Measurements from ENCODE around the gene PYURF.

PYURF gene

DNA sequence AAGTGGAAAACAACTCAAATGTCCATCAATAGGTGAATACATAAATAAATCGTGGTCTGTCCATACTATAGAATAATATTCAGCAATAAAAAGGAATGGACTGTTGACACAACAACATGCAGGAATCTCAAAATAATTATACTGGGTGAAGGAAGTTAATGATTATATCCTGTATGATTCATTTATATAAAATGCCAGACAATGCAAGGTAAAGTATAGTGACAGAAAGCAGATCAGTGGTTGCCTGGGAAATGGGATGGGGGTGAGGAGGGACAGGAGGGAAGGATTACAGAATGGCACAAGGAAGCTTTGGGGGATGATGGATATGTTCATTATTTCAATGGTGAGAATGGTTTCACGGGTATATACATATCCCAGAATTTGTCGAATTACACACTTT, 12.3 kb downstream of the PYURF start:
- no peak for DNase-seq (ENCODE audit: low read depth)

DNA sequence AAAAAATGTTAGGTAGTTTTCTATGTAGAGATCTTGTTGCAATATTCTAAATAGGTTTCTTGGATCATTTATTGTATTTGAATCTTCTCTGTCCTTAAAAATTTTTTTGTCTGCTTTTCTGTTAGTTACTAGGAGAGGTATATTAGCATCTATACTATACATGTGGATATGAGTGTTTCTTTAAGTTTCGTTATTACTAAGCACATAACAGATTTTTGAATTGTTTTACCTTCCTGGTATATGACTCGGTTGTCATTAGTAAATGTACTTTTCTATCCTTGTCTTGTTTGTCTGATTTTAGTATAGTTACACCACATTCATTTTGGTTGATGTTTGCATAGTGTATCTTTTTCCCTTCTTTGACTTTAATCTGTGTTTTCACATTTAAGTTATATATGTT, 20.2 kb downstream of the PYURF start:
- DNase-seq (ENCODE audit: low read depth), result no peak

DNA sequence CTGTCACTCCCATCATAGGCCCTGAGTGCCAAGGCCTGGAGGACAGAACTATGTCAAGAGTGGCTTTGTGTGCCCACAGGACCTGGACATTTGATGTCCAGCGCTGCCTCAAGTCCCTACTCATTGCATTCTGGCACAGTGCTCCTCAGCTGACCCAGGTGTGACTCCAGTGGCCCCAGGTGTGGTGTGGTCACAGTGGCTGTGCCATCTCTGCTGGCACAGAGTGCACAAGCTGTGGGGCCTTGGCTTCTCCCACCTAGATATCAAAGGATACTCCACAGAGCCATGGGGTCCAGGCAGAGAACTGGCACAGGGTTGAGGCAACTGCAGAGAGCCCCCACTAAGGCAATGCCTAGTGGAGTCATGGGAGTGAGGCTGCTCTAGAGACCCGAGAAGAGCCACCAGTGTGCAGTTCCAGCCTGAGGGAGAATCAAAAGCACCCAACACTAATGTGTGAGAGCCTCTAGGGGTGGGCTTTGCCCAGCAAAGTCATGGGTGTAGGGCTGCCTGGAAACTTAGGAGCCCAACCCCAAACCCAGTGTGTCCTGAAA, 25.6 kb downstream of the PYURF start:
- DNase-seq (ENCODE audit: low read depth), result no peak

DNA sequence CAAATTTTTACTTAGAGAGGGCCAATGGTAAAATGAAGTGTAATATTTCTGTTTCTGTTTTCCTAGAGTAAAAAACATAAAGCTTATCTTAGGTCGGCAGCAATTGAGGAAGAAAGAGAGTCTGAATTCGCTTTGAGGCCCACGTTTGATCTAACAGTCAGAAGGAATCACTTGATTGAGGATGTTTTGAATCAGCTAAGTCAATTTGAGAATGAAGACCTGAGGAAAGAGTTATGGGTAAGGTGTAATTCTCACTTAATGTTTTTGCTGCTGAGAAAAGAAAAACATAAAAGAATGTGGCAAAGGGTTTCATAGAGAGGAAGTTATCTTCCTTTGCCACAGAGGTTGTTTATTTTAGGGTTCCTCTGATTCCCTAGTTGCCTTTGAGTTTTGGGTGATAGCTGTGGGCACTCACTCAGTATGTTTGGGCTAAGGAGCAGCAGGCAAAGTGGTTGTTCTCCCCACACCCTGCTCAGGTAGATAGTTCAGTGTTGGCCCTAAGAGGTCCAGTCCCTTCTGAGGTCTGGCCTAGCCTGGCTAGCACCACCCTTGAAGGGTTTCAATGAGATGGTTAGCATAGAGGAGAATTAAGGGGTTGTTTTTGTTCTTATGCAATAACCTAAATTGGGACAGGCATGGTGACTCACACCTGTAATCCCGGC, 34.3 kb downstream of the PYURF start:
- no peak for DNase-seq (ENCODE audit: low read depth)

DNA sequence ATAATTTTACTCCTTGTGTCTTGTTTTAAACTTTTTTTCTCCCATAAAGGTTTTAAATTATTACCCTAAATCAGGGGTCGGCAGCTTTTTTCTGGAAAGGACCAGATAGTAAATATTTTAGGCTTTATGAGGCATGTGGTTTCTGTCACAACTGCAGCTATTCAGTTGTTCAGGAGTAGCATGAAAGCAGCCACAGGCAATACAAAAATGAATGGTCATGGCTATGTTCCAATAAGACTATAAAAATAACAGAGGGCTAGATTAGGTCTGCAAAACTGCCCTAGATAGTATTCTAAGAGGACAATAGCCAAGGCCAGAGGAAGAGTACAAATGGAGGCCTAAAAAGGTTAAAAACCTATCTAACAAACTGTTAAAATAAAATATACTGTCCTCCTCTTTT, 42.0 kb downstream of the PYURF start:
- no peak for DNase-seq (ENCODE audit: low read depth)

DNA sequence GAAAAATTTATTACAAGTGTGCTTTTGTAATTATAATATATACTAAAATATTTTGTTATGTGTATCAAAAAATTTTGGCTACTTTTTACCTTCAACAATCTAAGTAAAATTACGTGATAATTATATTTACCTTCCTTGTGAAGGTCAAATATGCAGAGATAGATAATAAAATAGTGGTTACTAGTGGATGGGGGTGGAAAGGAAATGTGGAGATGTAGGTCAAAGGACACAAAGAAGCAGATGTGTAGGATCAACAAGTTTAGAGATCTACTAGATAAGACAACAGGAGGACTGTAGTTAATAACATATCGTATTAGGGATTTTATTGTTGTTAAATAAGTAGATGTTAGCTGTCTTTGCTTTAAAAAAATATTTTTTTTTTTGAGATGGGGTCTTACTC, 45.3 kb downstream of the PYURF start:
- DNase-seq (ENCODE audit: low read depth), result no peak

DNA sequence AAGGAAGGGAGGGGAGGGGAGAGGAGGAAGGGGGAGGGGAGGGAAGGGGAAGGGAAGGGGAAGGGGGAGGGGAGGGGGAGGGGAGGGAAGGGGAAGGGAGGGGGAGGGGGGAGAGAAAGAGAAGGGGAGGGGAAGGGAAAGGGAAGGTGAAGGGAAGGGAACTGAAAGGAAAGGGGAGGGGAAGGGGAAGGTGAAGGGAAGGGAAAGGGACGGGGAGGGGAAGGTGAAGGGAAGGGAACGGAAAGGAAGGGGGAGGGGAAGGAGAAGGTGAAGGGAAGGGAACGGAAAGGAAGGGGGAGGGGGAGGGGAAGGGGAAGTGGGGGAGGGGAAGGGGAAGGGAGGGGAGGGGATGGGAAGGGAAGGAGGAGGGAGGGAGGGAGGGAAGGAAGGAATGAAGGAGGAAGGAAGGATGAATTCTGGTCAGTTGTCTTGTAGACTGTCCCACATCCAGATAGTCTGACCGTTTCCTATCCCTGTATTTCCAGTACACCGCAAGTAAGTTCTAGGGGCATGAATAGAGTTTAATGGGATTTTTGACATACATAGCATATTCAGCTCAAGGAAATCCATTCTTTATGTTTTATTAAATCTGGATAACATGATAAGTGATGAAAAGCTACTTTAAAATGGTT, 46.2 kb downstream of the PYURF start:
- DNase-seq (ENCODE audit: low read depth), result no peak
